ENCODE data around the gene GLG1.

GRCh38 chr16:74439685-74440084 lies 167.2 kb downstream of the GLG1 start:
- no peak for TF ChIP-seq CTCF (IDR thresholded peaks at IDR 0.05)
- no peak for TF ChIP-seq POLR2A (IDR thresholded peaks at IDR 0.05)
